Transverse colon (tissue), 4 donors: ENCODE measurements around the gene RSPH9. TPM values are rescaled to one million over a fixed set of nuclear protein-coding genes. Genes with fewer than 3 reads are reported as not detected.

Experiments used
- DNase-seq: peaks from one replicate; pipeline ENCODE4 v3.0.0-alpha.2; 2019
- H3K27ac ChIP-seq, 4 donors: fragments of 200-600 bp; sonication (generic); 2 replicates each; pipeline ENCODE4 v1.5.1; 2016 to 2018; ENCODE audit warnings: inconsistent platforms in 4 of 4
- H3K27me3 ChIP-seq: fragments of 200-600 bp; sonication (generic); 2 replicates; pipeline ENCODE4 v1.5.1; 2017; ENCODE audit warnings: inconsistent platforms
- H3K36me3 ChIP-seq, 4 donors: fragments of 200-600 bp; sonication (generic); 2 replicates each; pipeline ENCODE4 v1.5.1; 2017 to 2019; ENCODE audit warnings: inconsistent platforms in 4 of 4
- H3K4me1 ChIP-seq, 4 donors: fragments of 200-600 bp; sonication (generic); 2 replicates each; pipeline ENCODE4 v1.5.1; 2017 to 2020; ENCODE audit warnings: inconsistent platforms in 4 of 4
- H3K4me3 ChIP-seq, 4 donors: fragments of 200-600 bp; sonication (generic); 1 replicate in 1 of 4; 2 replicates in 3 of 4; pipeline versions ENCODE4 v1.5.1 to v1.6.1; 2017 to 2019; ENCODE audit warnings: inconsistent platforms in 4 of 4
- H3K9me3 ChIP-seq, 2 donors: fragments of 200-600 bp; sonication (generic); 2 replicates each; pipeline ENCODE4 v1.5.1; 2017 to 2019; ENCODE audit warnings: inconsistent platforms in 2 of 2
- EP300 ChIP-seq: sonication (generic); formaldehyde crosslinking; IDR thresholded peaks from one replicate; pipeline ENCODE4 v1.6.1; 2017; ENCODE audit warnings: antibody characterized with exemption, low read depth
- POLR2A ChIP-seq: fragments of 450-650 bp; IDR thresholded peaks from one replicate; pipeline ENCODE4 v1.6.1; 2016; ENCODE audit warnings: antibody characterized with exemption, mild to moderate bottlenecking, moderate library complexity
- POLR2AphosphoS5 ChIP-seq, 3 donors: sonication (generic); formaldehyde crosslinking; IDR thresholded peaks; one replicate each; pipeline ENCODE4 v1.6.1; 2016; ENCODE audit warnings: antibody characterized with exemption in 3 of 3
- WGBS, 2 donors: methylation state at CpG; one replicate each; pipeline ENCODE4 v1.1.5; 2018; ENCODE audit warnings: low coverage in 1 of 2; 5-methylcytosine and 5-hydroxymethylcytosine counted together
- in situ Hi-C, 4 donors: fragments of 200-750 bp; cut with MboI; loops; one replicate each; pipeline versions ENCODE4 v1.15.0 to v1.15.1; 2017; ENCODE audit warnings: low sequenced_read_pairs in 3 of 4, low pct_ligation_motif_present in 1 of 4, low pct_unique_long_range_greater_than_20kb in 1 of 4
- intact Hi-C: fragments of 100-400 bp; cut with DNase I; formaldehyde crosslinking; loops from one replicate; pipeline ENCODE4 v1.15.1; 2023; ENCODE audit warnings: low total_unique reads
- total RNA-seq, 4 donors: library from RNA; depleted of rRNA; stranded (reverse); fragments of >200 nt; gene quantifications; one replicate each; pipeline ENCODE4 v1.1.0, GENCODE V29; 2016
- TF ChIP-seq, protein P1 (sequence below), 5 experiments: fragments of 200-600 bp in 3 of 5; fragments of 450-650 bp in 2 of 5; sonication (generic) in 3 of 5; IDR thresholded peaks; 1 replicate in 2 of 5; 2 replicates in 3 of 5; pipeline ENCODE4 v1.5.1; 2016 to 2017; ENCODE audit warnings: antibody characterized with exemption in 5 of 5, inconsistent platforms in 3 of 5, mild to moderate bottlenecking in 2 of 5, moderate library complexity in 1 of 5

RSPH9 gene
- total RNA-seq, 4 donors from 2014 or later: not detected

DNA sequence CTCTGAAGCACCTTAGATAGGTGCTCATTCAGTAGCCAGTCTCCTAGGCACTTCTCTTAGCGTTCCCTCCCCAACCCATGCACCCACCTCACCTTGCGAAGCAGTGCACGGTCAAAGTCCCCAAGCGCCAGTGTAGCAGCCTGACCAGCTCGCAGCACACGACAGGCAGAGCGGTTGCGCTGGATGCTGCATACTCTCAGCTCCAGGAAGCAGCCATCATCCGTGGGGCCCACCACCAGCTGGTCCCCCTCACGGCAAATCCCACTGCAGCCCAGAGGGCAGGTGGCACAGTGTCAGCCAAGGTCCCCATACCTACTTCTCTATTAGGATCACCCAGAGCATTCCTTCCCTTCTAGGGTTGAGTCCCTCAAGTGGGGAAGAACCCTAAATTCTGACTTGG is 22.3 kb upstream of the RSPH9 start:
- WGBS, 2 donors: 98% methylated on average over 10 of the region's 10 CpGs; no CpG with 5 or more reads in 1 of the 2 donors
- H3K4me1 ChIP-seq: peaks cover 3 to 9% (median 7%) of the 10 kb centered on the region in 4 donors
- H3K9me3 ChIP-seq: no peaks in the 10 kb centered on the region
- TF ChIP-seq, protein P1, sequence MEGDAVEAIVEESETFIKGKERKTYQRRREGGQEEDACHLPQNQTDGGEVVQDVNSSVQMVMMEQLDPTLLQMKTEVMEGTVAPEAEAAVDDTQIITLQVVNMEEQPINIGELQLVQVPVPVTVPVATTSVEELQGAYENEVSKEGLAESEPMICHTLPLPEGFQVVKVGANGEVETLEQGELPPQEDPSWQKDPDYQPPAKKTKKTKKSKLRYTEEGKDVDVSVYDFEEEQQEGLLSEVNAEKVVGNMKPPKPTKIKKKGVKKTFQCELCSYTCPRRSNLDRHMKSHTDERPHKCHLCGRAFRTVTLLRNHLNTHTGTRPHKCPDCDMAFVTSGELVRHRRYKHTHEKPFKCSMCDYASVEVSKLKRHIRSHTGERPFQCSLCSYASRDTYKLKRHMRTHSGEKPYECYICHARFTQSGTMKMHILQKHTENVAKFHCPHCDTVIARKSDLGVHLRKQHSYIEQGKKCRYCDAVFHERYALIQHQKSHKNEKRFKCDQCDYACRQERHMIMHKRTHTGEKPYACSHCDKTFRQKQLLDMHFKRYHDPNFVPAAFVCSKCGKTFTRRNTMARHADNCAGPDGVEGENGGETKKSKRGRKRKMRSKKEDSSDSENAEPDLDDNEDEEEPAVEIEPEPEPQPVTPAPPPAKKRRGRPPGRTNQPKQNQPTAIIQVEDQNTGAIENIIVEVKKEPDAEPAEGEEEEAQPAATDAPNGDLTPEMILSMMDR (IDR thresholded peaks at IDR 0.05): no peak
- TF ChIP-seq POLR2AphosphoS5 (IDR thresholded peaks at IDR 0.05): no peak
- no peak overlapping the region for H3K4me3 ChIP-seq
- H3K27ac ChIP-seq: no peak overlapping the region
- no peak for DNase-seq
- H3K36me3 ChIP-seq: peaks cover 0 to 47% (median 14%) of the 10 kb centered on the region in 4 donors
- intact Hi-C loops (no loop called here), in situ Hi-C loops (loop anchor here in 1 of 4 donors (25.0 kb wide), 1 partner anchor 465 kb away; no protein-coding TSS in a partner anchor)
- no peaks in the 10 kb centered on the region for H3K27me3 ChIP-seq

DNA sequence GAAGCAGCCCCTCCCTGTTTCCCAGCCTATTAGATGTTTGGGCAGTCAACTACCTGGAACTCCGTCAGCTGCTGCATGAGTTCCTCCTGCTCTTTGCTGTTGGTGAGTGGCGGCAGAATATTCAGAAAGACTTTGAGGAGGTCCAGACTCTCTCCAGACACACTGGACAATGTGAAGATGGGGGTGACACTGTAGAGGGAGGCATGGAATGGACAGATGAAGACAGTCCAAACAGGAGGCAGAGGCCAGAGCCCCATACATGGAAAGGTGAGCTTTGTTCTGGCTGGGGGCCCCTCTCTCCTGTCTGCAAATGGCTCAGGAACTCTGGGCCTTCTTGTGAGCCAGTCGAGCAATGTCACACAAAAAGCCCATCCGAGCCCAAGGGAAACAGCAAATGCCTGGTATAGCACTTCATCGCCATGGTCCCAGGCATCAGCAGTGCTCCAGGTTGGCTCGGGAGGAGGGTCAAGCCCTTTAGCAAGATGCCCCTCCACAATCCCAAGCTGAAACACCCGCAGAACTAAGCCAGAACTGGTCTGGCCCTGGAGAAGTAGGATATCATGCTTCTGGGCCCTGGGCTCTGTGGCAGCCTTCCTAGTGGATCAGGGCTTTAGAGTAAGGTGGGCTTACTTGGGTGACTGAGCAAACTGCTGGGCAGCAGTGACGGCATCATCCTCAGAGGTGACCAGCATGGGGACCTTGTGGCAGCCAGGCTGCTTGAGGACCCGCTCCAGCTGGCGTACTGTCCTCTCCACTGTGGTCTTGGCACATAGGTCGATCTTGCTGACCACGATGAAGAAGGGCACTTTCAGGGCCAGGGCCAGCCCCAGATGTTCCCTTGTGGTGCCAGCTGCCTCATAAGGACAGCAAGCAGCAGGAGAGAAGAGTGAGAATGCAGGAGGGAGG is 20.7 kb upstream of the RSPH9 start:
- Histone ChIP-seq H3K4me3 (no peak overlapping the region), H3K27ac (no peak overlapping the region), H3K4me1 (peaks cover 4 to 17% (median 15%) of the 10 kb centered on the region in 4 donors), H3K9me3 (no peaks in the 10 kb centered on the region), H3K36me3 (peaks cover 0 to 47% (median 14%) of the 10 kb centered on the region in 4 donors), H3K27me3 (no peaks in the 10 kb centered on the region)
- intact Hi-C loops: no loop called here
- DNase-seq: no peak
- 91 to 100% methylated on average over 1 to 12 of the region's 12 CpGs for WGBS, 2 donors
- in situ Hi-C loops: loop anchor here in 1 of 4 donors (25.0 kb wide), 1 partner anchor 463 kb away; no protein-coding TSS in a partner anchor
- TF ChIP-seq POLR2A (no peak), POLR2AphosphoS5 (IDR thresholded peaks at IDR 0.05) (no peak), EP300 (no peak)
- TF ChIP-seq, protein P1 (IDR thresholded peaks at IDR 0.05): no peak

DNA sequence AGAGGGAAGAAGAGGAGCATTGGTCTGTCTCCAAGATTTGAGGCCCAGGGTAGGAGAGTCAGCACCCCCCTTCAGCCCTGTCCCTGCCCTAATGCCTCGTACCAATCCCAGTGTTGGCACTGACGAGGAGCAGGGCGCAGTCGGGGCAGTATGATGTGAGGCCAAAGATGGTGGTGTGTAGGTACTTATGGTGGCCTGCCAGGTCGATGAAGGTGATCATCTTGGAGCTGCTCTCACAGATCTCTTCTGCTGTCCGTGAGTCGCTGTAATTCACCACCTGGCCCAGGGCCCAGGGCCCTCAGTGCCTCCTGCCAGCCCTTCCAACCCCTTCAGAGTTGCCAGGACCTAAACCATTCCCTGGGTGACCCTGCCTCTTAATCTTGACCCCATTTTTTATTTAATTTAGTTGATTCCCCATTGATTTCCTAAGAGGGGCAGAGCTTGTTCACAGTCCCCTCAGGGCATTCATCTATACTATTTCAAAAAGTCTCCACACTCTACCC is 20.0 kb upstream of the RSPH9 start:
- 82 to 90% methylated on average over 5 to 7 of the region's 7 CpGs for WGBS, 2 donors
- no peaks in the 10 kb centered on the region for H3K27me3 ChIP-seq
- no peak overlapping the region for H3K27ac ChIP-seq
- H3K4me3 ChIP-seq: no peak overlapping the region
- no peak for TF ChIP-seq EP300
- TF ChIP-seq POLR2A: no peak
- TF ChIP-seq POLR2AphosphoS5 (IDR thresholded peaks at IDR 0.05): no peak
- TF ChIP-seq, protein P1 (IDR thresholded peaks at IDR 0.05): no peak
- intact Hi-C loops: no loop called here
- no peaks in the 10 kb centered on the region for H3K9me3 ChIP-seq
- in situ Hi-C loops: loop anchor here in 1 of 4 donors (25.0 kb wide), 1 partner anchor 462 kb away; no protein-coding TSS in a partner anchor
- peaks cover 4 to 17% (median 15%) of the 10 kb centered on the region in 4 donors for H3K4me1 ChIP-seq
- H3K36me3 ChIP-seq: peaks cover 0 to 42% (median 11%) of the 10 kb centered on the region in 4 donors
- no peak for DNase-seq

DNA sequence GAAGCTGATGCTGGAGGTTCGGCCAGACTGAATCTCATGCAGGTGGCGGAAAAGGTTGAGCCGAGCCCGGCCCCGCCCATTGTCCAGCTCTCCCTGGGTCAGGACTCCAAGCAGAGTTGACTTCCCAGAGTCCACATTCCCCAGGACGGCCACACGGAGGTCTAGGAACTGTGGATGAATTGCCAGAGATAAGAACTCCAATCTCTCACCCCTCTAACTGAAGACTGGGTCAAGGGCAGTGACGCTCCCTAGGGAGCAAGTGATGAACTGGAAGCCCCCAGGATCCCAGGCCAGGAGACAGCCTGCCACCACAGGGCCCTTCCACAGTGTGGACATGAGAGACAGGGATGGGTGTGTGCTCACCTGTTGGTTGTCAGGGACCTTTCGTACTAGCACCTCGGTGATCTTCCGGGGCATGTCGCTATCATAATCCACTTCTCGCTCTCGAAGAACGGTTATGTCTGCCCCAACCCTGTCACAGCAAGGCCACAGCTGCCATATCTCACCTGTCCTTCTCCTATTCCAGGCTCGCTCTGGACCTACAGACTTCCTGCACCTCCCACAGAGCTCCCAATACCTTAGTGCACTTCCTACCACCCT is 19.3 kb upstream of the RSPH9 start:
- no peak overlapping the region for H3K27ac ChIP-seq
- H3K9me3 ChIP-seq: no peaks in the 10 kb centered on the region
- intact Hi-C loops (no loop called here), in situ Hi-C loops (no loop called here)
- peaks cover 0 to 36% (median 10%) of the 10 kb centered on the region in 4 donors for H3K36me3 ChIP-seq
- no peak overlapping the region for H3K4me3 ChIP-seq
- peaks cover 8 to 22% (median 20%) of the 10 kb centered on the region in 4 donors for H3K4me1 ChIP-seq
- TF ChIP-seq, protein P1 (IDR thresholded peaks at IDR 0.05): no peak
- TF ChIP-seq POLR2AphosphoS5 (IDR thresholded peaks at IDR 0.05) (no peak), EP300 (no peak), POLR2A (no peak)
- H3K27me3 ChIP-seq: no peaks in the 10 kb centered on the region
- WGBS, 2 donors: 95 to 100% methylated on average over 4 to 16 of the region's 16 CpGs
- no peak for DNase-seq
